ENCODE results near the gene RAD51.

The RAD51 gene

DNA sequence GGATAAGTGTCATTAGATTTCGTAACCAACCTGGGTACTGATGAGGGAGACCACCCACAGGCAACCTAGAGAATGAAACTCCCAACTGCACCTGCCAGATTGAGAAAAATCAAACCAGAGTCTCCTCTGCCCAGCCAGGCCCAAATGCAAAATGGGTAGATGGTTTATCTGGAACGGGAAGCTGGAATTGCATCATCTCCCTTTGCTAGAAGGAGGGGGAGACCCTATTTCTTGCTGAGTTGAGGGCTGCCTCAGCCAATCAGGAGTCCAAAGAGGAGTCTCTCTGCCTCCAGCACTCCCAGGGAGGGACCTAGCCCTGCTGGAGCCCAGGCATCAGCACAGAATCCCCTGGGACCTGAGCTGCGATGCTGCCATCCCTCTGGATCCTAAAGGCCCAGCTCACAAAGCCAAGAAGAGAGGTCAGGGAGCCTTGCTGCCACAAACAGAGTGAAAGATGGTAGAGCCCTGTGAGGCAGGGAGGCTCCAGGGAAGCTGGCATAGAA is 52.0 kb downstream of the RAD51 start:
- Histone ChIP-seq H3K27me3 (ENCODE audit: insufficient read depth, low read length, poor library complexity) (no peaks in the 10 kb centered on the region), H2AFZ (ENCODE audit: low read depth, low read length) (no peak overlapping the region), H3K27ac (ENCODE audit: low read length) (peak overlapping the region; percentile 16; the same call in 1 of the 2 replicates), H3K79me2 (ENCODE audit: insufficient read depth, low read length) (peaks cover 12% of the 10 kb centered on the region), H3K4me2 (ENCODE audit: insufficient read depth, low read length) (no peak overlapping the region), H3K4me1 (ENCODE audit: insufficient read depth, low read length) (peaks cover 9% of the 10 kb centered on the region; the same call in 1 of the 2 replicates), H4K20me1 (ENCODE audit: insufficient read depth, low read length) (peaks cover 11% of the 10 kb centered on the region; the same call in 1 of the 2 replicates), H3K36me3 (ENCODE audit: insufficient read depth, low read length) (peaks cover 76% of the 10 kb centered on the region), H3K4me3 (ENCODE audit: low read depth in 1 of 2, low read length in 2 of 2) (no peak overlapping the region), H3K9ac (ENCODE audit: low read depth, low read length) (no peak overlapping the region), H3K9me3 (ENCODE audit: insufficient read depth, low read length, severe bottlenecking) (no peaks in the 10 kb centered on the region)
- DNase-seq, result no peak
- TF ChIP-seq EZH2 (IDR thresholded peaks at IDR 0.05; ENCODE audit: borderline replicate concordance, low read depth, low read length, severe bottlenecking) (no peak), CTCF (IDR thresholded peaks at IDR 0.05; ENCODE audit: borderline replicate concordance, extremely low read depth, low read length, poor library complexity, severe bottlenecking) (no peak)
- no peak for ATAC-seq (ENCODE audit: insufficient read depth, low read depth)

GRCh38 chr15:40747685-40748631 is 53.0 kb downstream of the RAD51 start:
- H3K79me2 ChIP-seq (ENCODE audit: insufficient read depth, low read length), result peaks cover 22% of the 10 kb centered on the region
- H3K4me2 ChIP-seq (ENCODE audit: insufficient read depth, low read length), result no peak overlapping the region
- ATAC-seq (ENCODE audit: insufficient read depth, low read depth), result no peak
- TF ChIP-seq EZH2 (IDR thresholded peaks at IDR 0.05; ENCODE audit: borderline replicate concordance, low read depth, low read length, severe bottlenecking), result no peak
- no peak for TF ChIP-seq CTCF (IDR thresholded peaks at IDR 0.05; ENCODE audit: borderline replicate concordance, extremely low read depth, low read length, poor library complexity, severe bottlenecking)
- no peak overlapping the region for H3K4me3 ChIP-seq (ENCODE audit: low read depth in 1 of 2, low read length in 2 of 2)
- no peaks in the 10 kb centered on the region for H3K9me3 ChIP-seq (ENCODE audit: insufficient read depth, low read length, severe bottlenecking)
- peaks cover 13% of the 10 kb centered on the region; the same call in 1 of the 2 replicates for H4K20me1 ChIP-seq (ENCODE audit: insufficient read depth, low read length)
- H3K27me3 ChIP-seq (ENCODE audit: insufficient read depth, low read length, poor library complexity), result no peaks in the 10 kb centered on the region
- no peak overlapping the region for H3K9ac ChIP-seq (ENCODE audit: low read depth, low read length)
- H3K27ac ChIP-seq (ENCODE audit: low read length), result no peak overlapping the region
- H3K36me3 ChIP-seq (ENCODE audit: insufficient read depth, low read length), result peaks cover 75% of the 10 kb centered on the region
- DNase-seq, result no peak
- H3K4me1 ChIP-seq (ENCODE audit: insufficient read depth, low read length), result peaks cover 19% of the 10 kb centered on the region; the same call in 1 of the 2 replicates
- no peak overlapping the region for H2AFZ ChIP-seq (ENCODE audit: low read depth, low read length)

DNA sequence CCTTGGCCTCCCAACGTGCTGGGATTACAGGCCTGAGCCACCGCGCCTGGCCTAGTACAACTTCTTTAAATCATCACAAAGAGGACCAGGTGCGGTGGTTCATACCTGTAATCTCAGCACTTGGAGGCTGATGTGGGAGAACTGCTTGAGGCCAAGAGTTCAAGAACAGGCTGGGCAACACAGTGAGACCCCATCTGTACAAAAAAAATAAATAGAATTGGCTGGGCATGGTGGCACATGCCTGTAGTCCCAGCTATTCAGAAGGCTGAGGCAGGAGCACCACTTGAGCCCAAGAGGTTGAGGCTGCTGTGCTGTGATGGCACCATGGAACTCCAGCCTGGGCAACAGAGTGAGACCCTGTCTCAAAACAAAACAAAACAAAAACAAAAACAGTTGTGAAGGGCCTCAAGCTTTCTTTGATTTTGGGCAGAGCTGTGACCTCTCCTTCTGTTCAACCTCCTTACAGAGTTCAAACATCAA is 54.2 kb downstream of the RAD51 start:
- peaks cover 31% of the 10 kb centered on the region for H3K4me1 ChIP-seq (ENCODE audit: insufficient read depth, low read length)
- H3K79me2 ChIP-seq (ENCODE audit: insufficient read depth, low read length), result peaks cover 29% of the 10 kb centered on the region
- H3K9ac ChIP-seq (ENCODE audit: low read depth, low read length), result no peak overlapping the region
- no peak for ATAC-seq (ENCODE audit: insufficient read depth, low read depth)
- H3K4me3 ChIP-seq (ENCODE audit: low read depth in 1 of 2, low read length in 2 of 2), result no peak overlapping the region
- H3K9me3 ChIP-seq (ENCODE audit: insufficient read depth, low read length, severe bottlenecking), result no peaks in the 10 kb centered on the region
- H3K36me3 ChIP-seq (ENCODE audit: insufficient read depth, low read length), result peaks cover 62% of the 10 kb centered on the region
- no peak overlapping the region for H3K4me2 ChIP-seq (ENCODE audit: insufficient read depth, low read length)
- no peaks in the 10 kb centered on the region for H3K27me3 ChIP-seq (ENCODE audit: insufficient read depth, low read length, poor library complexity)
- peaks cover 13% of the 10 kb centered on the region; the same call in 1 of the 2 replicates for H4K20me1 ChIP-seq (ENCODE audit: insufficient read depth, low read length)
- H2AFZ ChIP-seq (ENCODE audit: low read depth, low read length), result no peak overlapping the region
- no peak overlapping the region for H3K27ac ChIP-seq (ENCODE audit: low read length)
- DNase-seq, result no peak
- no peak for TF ChIP-seq CTCF (IDR thresholded peaks at IDR 0.05; ENCODE audit: borderline replicate concordance, extremely low read depth, low read length, poor library complexity, severe bottlenecking)
- TF ChIP-seq EZH2 (IDR thresholded peaks at IDR 0.05; ENCODE audit: borderline replicate concordance, low read depth, low read length, severe bottlenecking), result no peak
